ENCODE results near the gene SYNDIG1.

SYNDIG1 gene

DNA sequence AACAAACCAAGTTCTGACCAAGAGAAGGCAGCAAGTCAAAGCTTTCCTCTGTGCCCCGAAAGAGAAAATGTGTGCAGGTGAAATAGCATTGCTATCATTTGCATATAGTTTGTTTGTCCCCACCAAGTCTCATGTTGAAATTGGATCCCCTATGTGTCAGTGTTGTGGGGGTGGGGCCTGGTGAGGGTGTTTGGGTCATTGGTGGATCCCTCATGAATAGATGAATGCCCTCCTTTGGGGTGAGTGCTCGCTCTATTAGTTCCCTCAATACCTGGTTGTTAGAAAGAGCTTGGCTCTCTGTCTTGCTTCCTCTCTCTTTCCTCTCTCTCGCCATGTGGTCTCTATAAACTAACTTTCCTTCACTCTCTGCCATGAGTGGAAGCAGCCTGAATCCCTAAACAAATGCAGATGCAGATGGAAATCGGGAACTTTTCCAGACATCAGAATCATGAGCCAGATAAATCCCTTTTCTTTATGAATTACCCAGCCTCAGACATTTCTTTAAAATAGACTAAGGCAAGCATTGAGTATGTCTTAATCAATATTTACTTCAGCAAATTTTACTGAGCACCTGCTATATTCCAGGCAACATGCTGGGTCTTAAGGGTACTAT, 43.8 kb upstream of the SYNDIG1 start:
- no peak for FAIRE-seq
- TF ChIP-seq CTCF (IDR thresholded peaks at IDR 0.05; ENCODE audit: insufficient read depth, missing control alignments): no peak
- DNase-seq (ENCODE audit: insufficient read length, low spot score): no peak

GRCh38 chr20:24431279-24432045, 38.0 kb upstream of the SYNDIG1 start:
- no peak for DNase-seq (ENCODE audit: insufficient read length, low spot score)
- no peak for FAIRE-seq
- no peak for TF ChIP-seq CTCF (IDR thresholded peaks at IDR 0.05; ENCODE audit: insufficient read depth, missing control alignments)

GRCh38 chr20:24432046-24432442, 37.4 kb upstream of the SYNDIG1 start:
- no peak for TF ChIP-seq CTCF (IDR thresholded peaks at IDR 0.05; ENCODE audit: insufficient read depth, missing control alignments)
- DNase-seq (ENCODE audit: insufficient read length, low spot score): no peak
- no peak for FAIRE-seq

- no peak for TF ChIP-seq CTCF (IDR thresholded peaks at IDR 0.05; ENCODE audit: insufficient read depth, missing control alignments)
- DNase-seq (ENCODE audit: insufficient read length, low spot score): no peak
- FAIRE-seq: no peak
Observed at GRCh38 chr20:24436160-24436559, 33.3 kb upstream of the SYNDIG1 start.

- TF ChIP-seq CTCF (IDR thresholded peaks at IDR 0.05; ENCODE audit: insufficient read depth, missing control alignments): no peak
- FAIRE-seq (no peak), DNase-seq (ENCODE audit: insufficient read length, low spot score) (no peak)
Observed at GRCh38 chr20:24437196-24438082, 32.0 kb upstream of the SYNDIG1 start.

DNA sequence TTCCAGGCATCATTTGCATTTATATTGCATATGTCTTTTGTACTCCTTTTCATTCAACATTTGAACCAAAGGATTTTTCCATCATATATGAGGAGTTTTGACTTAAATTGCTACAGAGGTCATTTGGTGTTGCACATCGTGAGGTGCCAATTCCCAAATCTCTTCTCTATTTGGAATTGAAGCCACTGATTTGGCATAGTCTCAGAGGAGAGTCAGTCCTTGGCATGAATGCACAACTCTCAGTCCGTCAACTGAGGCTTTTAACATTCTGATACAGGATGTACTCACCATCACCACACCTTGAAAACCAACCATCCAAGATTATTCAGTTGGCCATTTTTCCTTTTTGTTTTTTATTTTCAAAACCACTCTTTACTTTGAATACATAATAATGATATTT, 31.1 kb upstream of the SYNDIG1 start:
- FAIRE-seq: no peak
- DNase-seq (ENCODE audit: insufficient read length, low spot score): no peak
- TF ChIP-seq CTCF (IDR thresholded peaks at IDR 0.05; ENCODE audit: insufficient read depth, missing control alignments): no peak

Measured in D721Med (cell line).